NCI-H2081 (cell line): ENCODE measurements around the gene TMEM236.

Experiments used
- DNase-seq, 2 experiments: peaks; one replicate each; lab custom pipeline; 2025; lab: John Stamatoyannopoulos, UW

Gene TMEM236

GRCh38 chr10:17787087-17787961 is 35.3 kb downstream of the TMEM236 start:
- no peak for DNase-seq

GRCh38 chr10:17788646-17789045 is 36.6 kb downstream of the TMEM236 start:
- DNase-seq, result no peak

GRCh38 chr10:17789396-17789795 is 37.4 kb downstream of the TMEM236 start:
- DNase-seq, result no peak

- DNase-seq, result no peak
These were observed 38.6 kb downstream of the TMEM236 start for GRCh38 chr10:17790651-17791050.

- no peak for DNase-seq
These were observed 41.0 kb downstream of the TMEM236 start for GRCh38 chr10:17792991-17793390.

- DNase-seq, result peak in 1 of 2 experiments; percentile 14
These were observed 42.0 kb downstream of the TMEM236 start for GRCh38 chr10:17793823-17794644.

GRCh38 chr10:17795083-17795482 is 43.1 kb downstream of the TMEM236 start:
- DNase-seq, result no peak

- no peak for DNase-seq
These were observed 44.0 kb downstream of the TMEM236 start for GRCh38 chr10:17795813-17796594.

- DNase-seq, result no peak
These were observed 49.5 kb downstream of the TMEM236 start for GRCh38 chr10:17801507-17801906.

GRCh38 chr10:17802350-17802749 is 50.3 kb downstream of the TMEM236 start:
- DNase-seq, result no peak

GRCh38 chr10:17802976-17803375 is 51.0 kb downstream of the TMEM236 start:
- no peak for DNase-seq

- DNase-seq, result no peak
These were observed 53.3 kb downstream of the TMEM236 start for GRCh38 chr10:17805330-17805729.

- DNase-seq, result peak in 1 of 2 experiments; percentile 6
These were observed 54.0 kb downstream of the TMEM236 start for GRCh38 chr10:17805921-17806577.

GRCh38 chr10:17808971-17809841 is 57.2 kb downstream of the TMEM236 start, which contains the start of gene MRC1:
Gene MRC1 (plus strand): TSS chr10:17809348. CDS start chr10:17809466, 118 bp downstream.
- DNase-seq, result no peak

GRCh38 chr10:17811146-17811865 is 59.3 kb downstream of the TMEM236 start:
- DNase-seq, result no peak

- no peak for DNase-seq
These were observed 63.0 kb downstream of the TMEM236 start for GRCh38 chr10:17814973-17815372.

- no peak for DNase-seq
These were observed 64.2 kb downstream of the TMEM236 start for GRCh38 chr10:17816199-17816598.

- no peak for DNase-seq
These were observed 65.3 kb downstream of the TMEM236 start for GRCh38 chr10:17817316-17817715.

- DNase-seq, result no peak
These were observed 65.8 kb downstream of the TMEM236 start for GRCh38 chr10:17817790-17818189.

- no peak for DNase-seq
These were observed 67.8 kb downstream of the TMEM236 start for GRCh38 chr10:17819836-17820235.
